Activated naive CD4-positive, alpha-beta T cell treated with anti-CD3 and anti-CD28 coated beads, Interleukin-2, amount 10 ng/mL, durations not matched to agents 7 days and 5 days (primary cell): ENCODE data around the gene AK9.
"Not testable (repeated sequence)": the region's sequence is repeated elsewhere in the genome, so short reads cannot be mapped to it uniquely, and the experiment has no call there.

ENCODE experiments used
- CTCF ChIA-PET: fragments of 350-600 bp; sonication (Branson Sonifier 250); formaldehyde crosslinking; loops from one replicate; lab custom pipeline; 2021; ENCODE audit warnings: antibody characterized with exemption; lab: Charles Lee
- DNase-seq: peaks from one replicate; pipeline ENCODE4 v3.0.0-alpha.2; 2020
- H3K27ac Mint-ChIP-seq: one replicate; pipeline ENCODE4 v1.8.0; 2021; ENCODE audit warnings: mild to moderate bottlenecking, moderate library complexity, mixed read lengths
- H3K27me3 Mint-ChIP-seq: one replicate; pipeline ENCODE4 v1.8.0; 2021; ENCODE audit warnings: mild to moderate bottlenecking, mixed read lengths
- H3K36me3 Mint-ChIP-seq: one replicate; pipeline ENCODE4 v1.8.0; 2021; ENCODE audit warnings: mixed read lengths
- H3K4me1 Mint-ChIP-seq: one replicate; pipeline ENCODE4 v1.8.0; 2021; ENCODE audit warnings: mixed read lengths
- H3K4me3 Mint-ChIP-seq: one replicate; pipeline ENCODE4 v1.8.0; 2021; ENCODE audit warnings: mild to moderate bottlenecking, moderate library complexity, mixed read lengths
- H3K9me3 Mint-ChIP-seq: one replicate; pipeline ENCODE4 v1.8.0; 2021; ENCODE audit warnings: mixed read lengths

AK9 gene

DNA sequence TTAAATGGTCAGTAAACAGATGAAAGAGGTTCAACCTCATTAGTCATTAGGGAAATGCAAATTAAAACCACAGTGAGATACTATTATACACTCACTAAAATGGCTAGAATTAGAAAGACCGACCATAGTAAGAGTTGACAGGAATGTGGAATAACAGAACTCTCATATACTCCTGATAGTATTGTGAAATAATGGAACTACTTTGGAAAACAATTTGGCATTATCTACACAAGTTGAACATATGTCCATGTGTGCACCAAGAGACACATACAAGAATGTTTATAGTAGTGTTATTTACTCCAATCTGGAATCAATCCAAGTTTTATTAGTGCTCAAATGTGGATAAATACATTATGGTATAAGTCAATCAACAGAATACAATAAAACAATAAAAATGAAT lies 59.6 kb downstream of the AK9 start:
- Mint-ChIP-seq H3K9me3 (no peaks in the 10 kb centered on the region), H3K36me3 (no peaks in the 10 kb centered on the region), H3K27me3 (no peaks in the 10 kb centered on the region), H3K4me1 (peaks cover 5% of the 10 kb centered on the region), H3K4me3 (no peak overlapping the region), H3K27ac (no peak overlapping the region)
- CTCF ChIA-PET: no interaction called here
- DNase-seq: no peak

DNA sequence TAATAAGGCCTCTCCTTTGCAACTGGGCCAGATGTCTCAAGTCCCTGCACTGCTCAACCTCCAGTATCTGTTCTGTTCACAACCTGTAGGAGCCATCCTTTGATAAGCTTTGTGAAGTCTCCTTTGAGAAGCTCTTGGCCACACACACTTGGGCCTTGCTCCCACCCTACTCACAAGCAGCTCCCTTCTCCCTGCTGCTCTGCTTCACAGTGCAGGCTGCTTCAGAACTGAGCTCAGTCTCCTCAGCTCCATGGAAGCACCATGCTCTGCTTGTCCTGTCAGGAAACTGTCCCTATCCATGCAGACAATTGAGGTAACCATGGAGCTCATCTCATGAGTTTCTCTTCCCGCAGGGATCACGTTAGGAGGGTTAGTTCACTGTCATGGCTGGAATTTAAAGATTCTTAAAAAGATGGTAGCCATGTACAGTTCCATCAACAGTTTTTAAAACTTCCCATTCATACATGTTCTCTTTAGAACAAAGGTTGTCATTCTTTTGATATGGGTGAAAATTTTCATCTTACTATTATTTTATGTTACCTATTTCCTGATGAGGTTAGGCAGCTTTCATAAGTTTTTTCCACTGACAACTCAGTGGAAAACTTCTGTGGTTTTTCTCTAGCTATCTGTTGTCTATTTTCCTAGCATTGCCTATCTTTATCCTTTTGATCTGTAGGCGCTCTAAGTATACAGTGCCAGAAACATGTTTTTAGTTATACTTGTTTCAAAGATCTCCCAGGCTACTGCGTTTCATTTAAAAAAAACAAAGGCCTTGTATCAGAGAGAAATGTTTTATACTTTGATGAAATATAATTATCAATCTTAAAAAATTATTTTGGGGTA lies 62.6 kb downstream of the AK9 start:
- Mint-ChIP-seq H3K9me3 (peaks cover 2% of the 10 kb centered on the region), H3K36me3 (no peaks in the 10 kb centered on the region), H3K27me3 (peaks cover 4% of the 10 kb centered on the region), H3K27ac (no peak overlapping the region), H3K4me1 (peaks cover 5% of the 10 kb centered on the region), H3K4me3 (no peak overlapping the region)
- no peak for DNase-seq
- CTCF ChIA-PET: no interaction called here

DNA sequence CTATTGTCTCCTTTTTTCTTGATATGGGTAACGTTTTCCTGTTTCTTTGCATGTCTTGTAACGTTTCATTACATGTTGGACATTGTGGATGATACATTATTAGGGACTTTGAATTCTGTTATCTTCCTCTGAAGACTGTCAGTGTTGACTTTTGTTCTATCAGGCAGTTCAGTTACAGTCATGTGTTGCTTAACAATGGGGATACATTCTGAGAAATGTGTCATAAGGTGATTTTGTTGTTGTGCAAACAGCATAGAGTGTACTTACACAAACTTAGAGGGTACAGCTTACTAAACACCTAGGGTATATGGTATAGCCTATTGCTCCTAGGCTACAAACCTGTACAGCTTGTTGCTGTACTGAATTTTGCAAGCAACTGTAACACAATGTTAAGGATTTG lies 64.7 kb downstream of the AK9 start:
- no peaks in the 10 kb centered on the region for H3K36me3 Mint-ChIP-seq
- H3K27me3 Mint-ChIP-seq: peaks cover 4% of the 10 kb centered on the region
- no peak overlapping the region for H3K27ac Mint-ChIP-seq
- H3K4me3 Mint-ChIP-seq: no peak overlapping the region
- no peak for DNase-seq
- CTCF ChIA-PET: no interaction called here
- H3K9me3 Mint-ChIP-seq: peaks cover 2% of the 10 kb centered on the region
- H3K4me1 Mint-ChIP-seq: peaks cover 5% of the 10 kb centered on the region

DNA sequence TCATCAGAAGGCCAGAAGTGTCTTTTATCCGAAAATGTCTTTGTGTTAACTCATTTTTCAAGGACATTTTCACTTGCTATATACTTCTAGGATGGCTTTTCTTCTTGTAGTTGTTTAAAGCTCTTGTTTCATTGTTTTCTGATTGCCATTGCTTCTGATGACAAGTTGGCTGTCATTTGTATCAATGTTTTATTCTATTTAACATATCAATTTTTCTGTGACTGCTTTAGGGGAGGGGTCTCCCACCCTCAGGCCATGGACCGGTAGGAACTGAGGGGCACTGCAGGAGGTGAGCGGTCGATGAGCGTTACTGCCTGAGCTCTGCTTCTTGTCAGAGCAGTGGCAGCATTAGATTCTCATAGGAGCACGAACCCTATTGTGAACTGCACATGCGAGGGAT lies 65.8 kb downstream of the AK9 start:
- CTCF ChIA-PET: no interaction called here
- H3K9me3 Mint-ChIP-seq: peaks cover 2% of the 10 kb centered on the region

DNA sequence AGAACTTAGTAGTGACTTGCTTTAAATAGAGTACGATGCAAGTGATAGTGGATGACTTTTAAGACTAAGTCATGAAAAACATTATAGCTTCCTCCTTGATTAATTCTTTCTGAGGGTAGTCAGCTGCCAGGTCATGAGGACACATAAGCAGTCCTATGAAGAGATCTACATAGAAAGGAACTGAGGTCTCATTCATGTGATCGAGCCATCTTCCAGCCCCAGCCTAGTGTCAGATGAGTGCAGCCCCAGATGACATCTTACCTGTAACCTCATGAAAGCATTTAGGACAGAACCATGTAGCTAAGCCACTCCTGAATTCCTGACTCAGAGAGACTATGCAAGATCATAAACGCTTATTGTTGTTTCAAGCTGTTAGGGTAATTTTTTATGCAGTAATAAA lies 67.7 kb downstream of the AK9 start:
- CTCF ChIA-PET: no interaction called here
- H3K36me3 Mint-ChIP-seq: no peaks in the 10 kb centered on the region
- no peak overlapping the region for H3K4me3 Mint-ChIP-seq
- H3K9me3 Mint-ChIP-seq: peaks cover 2% of the 10 kb centered on the region
- H3K27ac Mint-ChIP-seq: no peak overlapping the region
- H3K27me3 Mint-ChIP-seq: peaks cover 4% of the 10 kb centered on the region
- DNase-seq: no peak
- peaks cover 1% of the 10 kb centered on the region for H3K4me1 Mint-ChIP-seq

More for the DNA sequence above, 65.8 kb downstream of the AK9 start:
- H3K4me3 Mint-ChIP-seq: no peak overlapping the region
- H3K27ac Mint-ChIP-seq: no peak overlapping the region
- peaks cover 5% of the 10 kb centered on the region for H3K4me1 Mint-ChIP-seq
- H3K36me3 Mint-ChIP-seq: no peaks in the 10 kb centered on the region
- no peak for DNase-seq
- H3K27me3 Mint-ChIP-seq: peaks cover 4% of the 10 kb centered on the region

DNA sequence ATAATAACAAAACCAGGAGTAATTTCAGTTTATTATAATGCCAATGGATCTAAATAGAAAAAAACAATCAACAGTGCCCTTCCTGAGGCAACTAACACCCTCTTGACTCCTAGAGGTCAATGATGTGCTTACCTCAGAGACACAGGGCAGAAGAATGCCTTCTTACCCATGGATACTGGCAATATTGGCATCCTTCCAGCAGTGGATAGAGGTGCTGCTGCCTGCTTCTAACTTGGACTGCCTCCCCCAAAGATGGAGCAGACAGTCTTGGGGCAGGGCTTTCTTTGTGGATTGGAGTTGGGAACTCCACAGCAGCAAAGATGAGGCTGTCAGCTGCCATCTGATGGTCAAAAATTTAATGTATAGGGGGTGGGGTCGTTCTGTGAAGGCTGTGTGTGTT lies 78.7 kb downstream of the AK9 start:
- Mint-ChIP-seq H3K9me3 (no peaks in the 10 kb centered on the region), H3K36me3 (no peaks in the 10 kb centered on the region), H3K4me3 (no peak overlapping the region), H3K27ac (no peak overlapping the region), H3K4me1 (peaks cover 8% of the 10 kb centered on the region), H3K27me3 (no peaks in the 10 kb centered on the region)
- CTCF ChIA-PET: no interaction called here
- DNase-seq: no peak

DNA sequence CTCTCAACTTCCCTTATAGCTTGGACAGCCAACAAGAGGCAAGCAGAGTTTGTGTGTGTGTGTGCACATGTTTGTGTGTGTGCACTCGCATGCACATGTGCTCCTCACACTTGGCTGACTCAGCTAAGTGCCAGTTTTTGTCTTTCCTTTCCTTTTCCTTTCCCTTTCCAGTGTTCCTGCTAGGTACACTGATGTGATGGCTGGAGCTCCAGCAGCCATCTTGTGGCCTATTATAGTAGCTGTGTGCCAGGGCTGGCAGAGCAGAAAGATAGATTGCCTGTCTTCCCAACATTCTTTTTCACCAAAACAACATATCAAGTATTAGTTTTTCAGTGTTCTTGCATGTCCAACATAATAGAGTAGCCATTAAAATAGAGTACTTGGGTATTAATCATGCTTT lies 79.5 kb downstream of the AK9 start:
- peaks cover 8% of the 10 kb centered on the region for H3K4me1 Mint-ChIP-seq
- peak overlapping the region; percentile 49 for H3K27ac Mint-ChIP-seq
- CTCF ChIA-PET: no interaction called here
- H3K27me3 Mint-ChIP-seq: no peaks in the 10 kb centered on the region
- no peak for DNase-seq
- H3K4me3 Mint-ChIP-seq: no peak overlapping the region
- H3K9me3 Mint-ChIP-seq: no peaks in the 10 kb centered on the region
- no peaks in the 10 kb centered on the region for H3K36me3 Mint-ChIP-seq

DNA sequence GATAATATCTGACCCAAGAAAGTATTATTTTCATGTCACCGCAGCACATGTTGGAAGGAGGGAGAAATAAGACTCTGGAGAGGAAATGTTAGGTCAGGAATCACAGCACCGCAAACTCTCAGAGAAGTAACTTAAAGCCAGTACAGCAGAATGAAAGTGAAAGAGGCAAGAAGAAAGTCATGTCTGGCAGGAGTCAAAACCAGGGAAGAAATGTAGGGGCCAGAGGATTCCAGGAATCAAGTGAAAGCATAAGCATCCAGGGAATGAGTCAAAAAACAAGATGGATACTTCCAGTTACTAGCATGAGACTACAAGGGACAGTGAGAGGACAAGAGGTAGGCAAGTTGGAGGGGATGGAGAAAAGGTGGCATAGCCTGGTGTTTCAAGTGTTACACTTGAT lies 80.4 kb downstream of the AK9 start:
- Mint-ChIP-seq H3K36me3 (no peaks in the 10 kb centered on the region), H3K4me1 (peaks cover 9% of the 10 kb centered on the region), H3K27ac (peak overlapping the region; percentile 1), H3K9me3 (no peaks in the 10 kb centered on the region), H3K27me3 (no peaks in the 10 kb centered on the region), H3K4me3 (no peak overlapping the region)
- CTCF ChIA-PET: no interaction called here
- no peak for DNase-seq

DNA sequence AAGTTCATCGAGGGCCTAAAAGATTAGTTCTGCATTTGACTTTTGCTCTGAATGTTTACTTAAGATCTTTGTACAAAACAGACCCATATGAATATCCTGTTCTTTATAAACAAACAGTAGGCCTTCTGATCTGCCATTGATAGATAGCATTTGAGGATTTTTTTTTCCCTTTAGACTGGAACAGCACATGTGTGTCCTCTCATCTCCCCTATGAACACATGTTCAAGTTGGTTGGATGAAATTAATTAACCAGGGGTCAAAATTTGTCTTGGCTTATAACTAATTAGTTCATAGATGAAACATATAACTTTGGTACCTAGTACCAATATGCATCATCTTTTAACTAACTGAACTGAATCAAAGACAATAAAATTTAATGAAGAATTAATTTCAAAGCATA lies 81.3 kb downstream of the AK9 start:
- Mint-ChIP-seq H3K9me3 (no peaks in the 10 kb centered on the region), H3K36me3 (no peaks in the 10 kb centered on the region), H3K4me1 (peaks cover 9% of the 10 kb centered on the region), H3K4me3 (no peak overlapping the region), H3K27ac (no peak overlapping the region), H3K27me3 (no peaks in the 10 kb centered on the region)
- CTCF ChIA-PET: no interaction called here
- no peak for DNase-seq

DNA sequence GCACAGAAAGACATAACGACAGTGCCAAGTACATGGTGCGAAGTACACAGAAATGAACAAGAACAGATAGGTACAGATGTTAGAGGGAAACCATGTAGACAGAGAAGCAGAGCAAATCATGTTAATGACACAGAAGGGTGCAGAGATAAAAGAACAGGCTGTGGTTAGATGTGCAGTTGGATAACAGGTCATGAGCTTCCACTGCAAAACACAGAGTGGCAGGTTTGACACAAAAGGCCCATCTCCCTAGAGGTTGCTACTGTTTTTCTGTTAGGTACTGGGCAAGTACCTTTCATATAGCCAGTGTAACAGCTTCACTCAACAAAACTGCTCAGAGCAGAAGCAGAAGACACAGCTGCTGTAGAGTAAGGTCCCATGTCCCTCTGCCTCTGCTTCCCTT lies 84.6 kb downstream of the AK9 start:
- DNase-seq: no peak
- Mint-ChIP-seq H3K4me1 (peaks cover 9% of the 10 kb centered on the region), H3K27me3 (peaks cover 6% of the 10 kb centered on the region), H3K36me3 (no peaks in the 10 kb centered on the region), H3K4me3 (no peak overlapping the region), H3K27ac (no peak overlapping the region), H3K9me3 (peaks cover 4% of the 10 kb centered on the region)
- CTCF ChIA-PET: no interaction called here

DNA sequence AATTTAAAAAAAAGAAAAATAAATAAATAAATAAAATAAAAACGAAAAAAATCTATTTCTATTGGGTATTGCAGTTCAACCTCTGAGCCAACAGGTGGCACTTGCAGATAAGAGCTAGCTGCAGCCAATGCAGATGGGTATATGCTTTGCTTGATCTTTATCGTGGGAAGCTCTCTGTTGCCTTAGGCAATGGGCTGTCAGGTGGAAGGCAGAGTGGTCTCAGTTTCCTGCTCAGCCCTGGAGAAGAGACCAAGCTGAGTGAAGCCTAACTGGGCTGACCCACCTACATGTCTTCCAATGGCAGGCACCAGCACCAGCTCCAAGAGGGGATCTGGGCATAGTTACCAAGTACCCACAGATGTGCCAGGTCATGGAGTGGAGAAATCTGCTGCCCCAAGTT lies 95.0 kb downstream of the AK9 start:
- peak; percentile 26 for DNase-seq
- H3K4me3 Mint-ChIP-seq: no peak overlapping the region
- no peak overlapping the region for H3K27ac Mint-ChIP-seq
- CTCF ChIA-PET: interaction anchor here (0.8 to 2.6 kb wide), 5 partner anchors 10 to 444 kb away, joined by 3 to 20 read pairs (median 4); partner anchors contain the start of genes AK9 and FIG4
- peaks cover 12% of the 10 kb centered on the region for H3K9me3 Mint-ChIP-seq
- peaks cover 3% of the 10 kb centered on the region for H3K36me3 Mint-ChIP-seq
- H3K27me3 Mint-ChIP-seq: peaks cover 11% of the 10 kb centered on the region
- peaks cover 3% of the 10 kb centered on the region for H3K4me1 Mint-ChIP-seq

DNA sequence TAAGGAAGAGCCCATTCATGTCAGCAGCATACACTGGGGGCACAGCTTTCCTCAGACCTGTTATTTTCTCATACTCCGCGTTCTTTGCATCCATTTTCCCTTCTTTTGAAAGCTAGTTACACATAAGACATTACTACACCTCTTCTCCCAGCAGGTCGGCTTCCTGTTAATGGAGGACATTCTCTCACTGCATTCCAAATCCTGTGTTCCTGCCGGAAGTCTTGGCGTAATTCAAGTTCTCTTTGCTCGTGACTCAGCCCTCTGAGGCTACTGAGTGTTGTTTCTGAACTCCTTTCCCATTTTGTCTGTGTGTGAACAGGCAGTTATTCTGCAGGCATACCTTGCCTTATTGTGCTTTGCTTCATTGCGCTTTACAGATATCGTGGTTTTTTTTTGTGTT lies 110.5 kb downstream of the AK9 start:
- Mint-ChIP-seq H3K4me1 (no peaks in the 10 kb centered on the region), H3K27me3 (peaks cover 3% of the 10 kb centered on the region), H3K9me3 (no peaks in the 10 kb centered on the region), H3K36me3 (no peaks in the 10 kb centered on the region), H3K4me3 (no peak overlapping the region), H3K27ac (no peak overlapping the region)
- DNase-seq: no peak
- CTCF ChIA-PET: no interaction called here

DNA sequence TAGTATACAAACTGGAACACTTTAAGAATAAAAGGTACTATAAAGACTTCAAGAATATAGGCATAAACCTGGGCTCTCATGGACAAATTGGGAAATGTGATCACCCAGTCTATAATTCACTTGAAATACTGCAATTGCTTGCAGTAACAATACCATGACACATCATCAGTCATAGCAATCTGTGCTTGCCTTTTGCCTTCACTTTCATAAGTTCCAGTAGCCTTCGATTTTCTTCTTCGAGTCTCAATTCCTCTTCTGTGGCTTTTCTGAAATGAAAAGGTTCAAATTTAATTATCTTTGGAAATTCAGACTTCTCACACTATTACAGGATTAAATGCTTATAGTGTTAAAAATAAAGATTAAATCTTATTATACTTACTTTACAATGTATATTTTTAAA lies 111.6 kb downstream of the AK9 start:
- Mint-ChIP-seq H3K36me3 (no peaks in the 10 kb centered on the region), H3K4me1 (no peaks in the 10 kb centered on the region), H3K27ac (no peak overlapping the region), H3K9me3 (no peaks in the 10 kb centered on the region), H3K27me3 (peaks cover 3% of the 10 kb centered on the region), H3K4me3 (no peak overlapping the region)
- no peak for DNase-seq
- CTCF ChIA-PET: no interaction called here

DNA sequence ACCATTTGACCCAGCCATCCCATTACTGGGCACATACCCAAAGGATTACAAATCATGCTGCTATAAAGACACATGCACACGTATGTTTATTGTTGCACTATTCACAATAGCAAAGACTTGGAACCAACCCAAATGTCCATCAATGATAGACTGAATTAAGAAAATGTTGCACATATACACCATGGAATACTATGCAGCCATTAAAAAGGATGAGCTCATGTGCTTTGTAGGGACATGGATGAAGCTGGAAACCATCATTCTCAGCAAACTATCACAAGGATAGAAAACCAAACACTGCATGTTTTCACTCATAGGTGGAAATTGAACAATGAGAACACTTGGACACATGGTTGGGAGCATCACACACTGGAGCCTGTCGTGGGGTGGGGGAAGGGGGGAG lies 121.1 kb downstream of the AK9 start:
- H3K27ac Mint-ChIP-seq, H3K9me3 Mint-ChIP-seq, CTCF ChIA-PET, DNase-seq, H3K27me3 Mint-ChIP-seq, H3K4me1 Mint-ChIP-seq, H3K36me3 Mint-ChIP-seq, H3K4me3 Mint-ChIP-seq: not testable (repeated sequence)

DNA sequence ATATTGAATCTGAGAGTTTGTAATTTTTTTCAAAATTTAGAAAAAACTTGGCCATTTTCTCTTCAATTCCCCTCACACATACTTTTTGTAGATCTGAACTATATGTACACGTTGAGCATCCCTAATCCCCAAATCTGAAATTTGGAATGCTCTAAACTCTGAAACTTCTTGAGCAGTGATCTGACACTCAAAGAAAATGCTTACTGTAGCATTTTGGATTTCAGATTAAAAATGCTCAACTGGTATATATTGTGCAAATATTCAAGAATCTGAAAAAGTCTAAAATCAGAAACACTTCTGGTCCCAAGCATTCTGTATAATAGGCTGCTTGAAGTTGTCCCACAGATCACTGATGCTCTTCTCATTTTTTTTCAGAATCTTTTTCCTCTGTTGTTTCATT lies 129.2 kb downstream of the AK9 start:
- Mint-ChIP-seq H3K4me3 (no peak overlapping the region), H3K27me3 (peaks cover 4% of the 10 kb centered on the region), H3K4me1 (no peaks in the 10 kb centered on the region), H3K36me3 (no peaks in the 10 kb centered on the region), H3K9me3 (no peaks in the 10 kb centered on the region), H3K27ac (no peak overlapping the region)
- DNase-seq: no peak
- CTCF ChIA-PET: no interaction called here
